Measurements from ENCODE around the gene PPARG.

The PPARG gene

DNA sequence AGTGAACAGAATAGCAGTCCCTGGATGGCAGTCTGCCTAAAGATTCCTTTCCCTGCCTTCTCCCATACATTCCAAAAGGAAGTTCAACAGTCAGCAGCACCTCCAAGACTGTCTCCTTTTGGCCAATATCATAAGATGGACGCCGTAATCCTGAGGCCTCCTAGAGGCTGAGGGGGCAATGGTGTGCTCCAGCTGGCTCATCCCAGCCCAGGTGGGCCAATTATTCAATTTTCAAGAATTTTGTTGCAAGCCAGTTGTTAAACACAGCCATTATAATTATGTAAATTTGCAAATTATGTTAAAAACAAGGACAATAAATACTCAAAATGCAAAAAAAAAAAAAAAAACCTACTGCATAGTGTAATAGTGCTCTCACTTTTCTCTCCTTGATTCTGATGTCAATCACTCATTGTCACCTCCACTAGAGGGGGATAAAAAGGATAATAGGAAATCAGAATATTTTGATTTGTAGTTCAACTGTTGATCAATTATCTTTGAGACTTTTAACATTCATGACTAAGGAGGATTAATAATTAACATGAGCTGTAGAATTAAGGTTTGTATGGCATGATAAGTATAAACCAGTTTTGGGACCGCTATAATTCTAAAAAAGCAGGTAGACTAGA is 40.1 kb downstream of the PPARG start:
- H3K4me2 ChIP-seq (ENCODE audit: low read length): no peak overlapping the region
- H3K9ac ChIP-seq: no peak overlapping the region
- H3K9me3 ChIP-seq (ENCODE audit: control insufficient read depth, low read length): no peaks in the 10 kb centered on the region
- H3K4me3 ChIP-seq (ENCODE audit: low read depth, low read length): no peak overlapping the region
- H3K79me2 ChIP-seq: no peaks in the 10 kb centered on the region
- no peaks in the 10 kb centered on the region for H3K27me3 ChIP-seq (ENCODE audit: control insufficient read depth, insufficient read depth, low read length)
- no peaks in the 10 kb centered on the region for H3K36me3 ChIP-seq (ENCODE audit: control insufficient read depth, insufficient read depth, low read length)
- H3K4me1 ChIP-seq: no peaks in the 10 kb centered on the region
- no peak for TF ChIP-seq CTCF (IDR thresholded peaks at IDR 0.05)
- no peak overlapping the region for H2AFZ ChIP-seq
- H3K27ac ChIP-seq: no peak overlapping the region

GRCh38 chr3:12334786-12335185 is 45.9 kb downstream of the PPARG start:
- no peak overlapping the region for H3K9ac ChIP-seq
- no peaks in the 10 kb centered on the region for H3K36me3 ChIP-seq (ENCODE audit: control insufficient read depth, insufficient read depth, low read length)
- H3K79me2 ChIP-seq: no peaks in the 10 kb centered on the region
- no peak for TF ChIP-seq CTCF (IDR thresholded peaks at IDR 0.05)
- no peaks in the 10 kb centered on the region for H3K4me1 ChIP-seq
- no peaks in the 10 kb centered on the region for H3K27me3 ChIP-seq (ENCODE audit: control insufficient read depth, insufficient read depth, low read length)
- H3K9me3 ChIP-seq (ENCODE audit: control insufficient read depth, low read length): no peaks in the 10 kb centered on the region
- H3K4me2 ChIP-seq (ENCODE audit: low read length): no peak overlapping the region
- H3K4me3 ChIP-seq (ENCODE audit: low read depth, low read length): no peak overlapping the region
- no peak overlapping the region for H2AFZ ChIP-seq
- H3K27ac ChIP-seq: no peak overlapping the region

DNA sequence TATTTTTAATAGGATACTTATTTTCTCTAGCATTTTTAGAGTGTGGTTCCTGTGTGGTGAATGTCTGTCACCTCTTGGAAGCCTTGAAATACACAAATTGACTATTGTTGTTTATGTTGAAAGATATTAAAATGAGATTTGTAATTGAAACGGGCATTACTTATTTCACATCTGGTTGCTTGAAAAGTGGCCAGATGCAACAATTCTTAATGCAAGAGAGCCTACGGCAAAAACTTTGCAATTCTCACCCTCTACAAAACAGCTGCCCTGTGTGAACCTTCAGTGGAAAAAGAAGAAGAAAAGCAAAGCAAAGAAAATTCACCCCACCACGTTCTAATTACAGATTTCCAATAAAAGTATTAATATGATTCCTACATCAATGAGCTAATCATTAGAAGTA is 46.6 kb downstream of the PPARG start:
- no peak overlapping the region for H3K4me2 ChIP-seq (ENCODE audit: low read length)
- H3K27ac ChIP-seq: no peak overlapping the region
- H3K9me3 ChIP-seq (ENCODE audit: control insufficient read depth, low read length): no peaks in the 10 kb centered on the region
- no peaks in the 10 kb centered on the region for H3K79me2 ChIP-seq
- no peak overlapping the region for H3K9ac ChIP-seq
- no peaks in the 10 kb centered on the region for H3K4me1 ChIP-seq
- no peak overlapping the region for H3K4me3 ChIP-seq (ENCODE audit: low read depth, low read length)
- H3K27me3 ChIP-seq (ENCODE audit: control insufficient read depth, insufficient read depth, low read length): no peaks in the 10 kb centered on the region
- no peak for TF ChIP-seq CTCF (IDR thresholded peaks at IDR 0.05)
- no peaks in the 10 kb centered on the region for H3K36me3 ChIP-seq (ENCODE audit: control insufficient read depth, insufficient read depth, low read length)
- no peak overlapping the region for H2AFZ ChIP-seq

DNA sequence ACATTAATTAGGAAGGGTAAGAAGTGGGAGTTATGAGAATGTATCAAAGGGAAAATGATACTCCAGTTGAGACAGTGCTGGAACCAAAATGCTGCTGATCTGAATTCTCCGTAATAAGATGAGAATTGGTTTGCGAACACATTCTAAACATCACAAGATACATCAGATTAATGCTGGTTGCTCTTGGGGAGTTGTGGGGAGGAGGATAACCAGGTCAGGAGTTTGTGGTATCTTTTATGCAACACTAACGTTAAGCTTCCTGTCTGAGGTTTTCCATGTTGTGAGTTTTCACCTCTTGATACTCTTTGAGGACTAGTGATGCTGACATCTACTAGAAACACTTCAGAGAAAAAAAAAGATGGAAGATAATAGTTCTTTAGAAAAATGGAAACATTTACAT is 47.2 kb downstream of the PPARG start:
- H3K36me3 ChIP-seq (ENCODE audit: control insufficient read depth, insufficient read depth, low read length): no peaks in the 10 kb centered on the region

More for the DNA sequence above, 47.2 kb downstream of the PPARG start:
- no peaks in the 10 kb centered on the region for H3K27me3 ChIP-seq (ENCODE audit: control insufficient read depth, insufficient read depth, low read length)
- no peaks in the 10 kb centered on the region for H3K9me3 ChIP-seq (ENCODE audit: control insufficient read depth, low read length)
- no peak overlapping the region for H3K4me3 ChIP-seq (ENCODE audit: low read depth, low read length)
- no peak for TF ChIP-seq CTCF (IDR thresholded peaks at IDR 0.05)
- no peaks in the 10 kb centered on the region for H3K79me2 ChIP-seq
- no peak overlapping the region for H3K4me2 ChIP-seq (ENCODE audit: low read length)
- H3K4me1 ChIP-seq: no peaks in the 10 kb centered on the region
- H3K9ac ChIP-seq: no peak overlapping the region
- H2AFZ ChIP-seq: no peak overlapping the region
- no peak overlapping the region for H3K27ac ChIP-seq
